Measurements from ENCODE around the gene ANAPC13.

The ANAPC13 gene

DNA sequence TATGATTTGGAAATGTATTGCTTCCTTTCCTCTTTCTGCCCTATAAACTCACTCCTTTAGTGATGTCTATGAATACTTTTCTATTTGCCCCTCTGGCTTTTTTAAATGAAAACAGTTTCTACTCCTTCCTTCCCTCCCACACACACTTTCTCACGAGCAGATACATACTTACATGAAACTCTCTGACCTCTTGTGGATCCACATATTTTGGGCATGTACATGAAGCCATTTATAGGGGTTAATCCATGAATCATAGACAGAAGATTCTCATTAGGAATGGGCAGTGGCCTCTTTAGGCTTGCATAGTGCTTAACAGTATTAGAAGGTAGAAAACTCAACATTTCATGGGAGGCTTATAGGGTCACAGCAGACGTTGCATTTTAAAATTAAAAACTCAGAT, 24.8 kb downstream of the ANAPC13 start:
- no peak for DNase-seq (ENCODE audit: low read depth)
- TF ChIP-seq POLR2A (IDR thresholded peaks at IDR 0.05; ENCODE audit: extremely low read depth, insufficient read length) (no peak), MYC (IDR thresholded peaks at IDR 0.05; ENCODE audit: low read depth, low read length) (no peak), CTCF (IDR thresholded peaks at IDR 0.05; ENCODE audit: low read depth, low read length) (no peak)
- TF ChIP-seq, protein P1, sequence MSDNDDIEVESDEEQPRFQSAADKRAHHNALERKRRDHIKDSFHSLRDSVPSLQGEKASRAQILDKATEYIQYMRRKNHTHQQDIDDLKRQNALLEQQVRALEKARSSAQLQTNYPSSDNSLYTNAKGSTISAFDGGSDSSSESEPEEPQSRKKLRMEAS (IDR thresholded peaks at IDR 0.05; ENCODE audit: low read depth, low read length), result no peak

GRCh38 chr3:134459562-134459961, 26.2 kb downstream of the ANAPC13 start:
- H3K4me3 ChIP-seq (ENCODE audit: low read depth, low read length), result no peak overlapping the region
- TF ChIP-seq, protein P1 (IDR thresholded peaks at IDR 0.05; ENCODE audit: low read depth, low read length), result no peak
- no peak for TF ChIP-seq POLR2A (IDR thresholded peaks at IDR 0.05; ENCODE audit: extremely low read depth, insufficient read length)
- TF ChIP-seq CTCF (IDR thresholded peaks at IDR 0.05; ENCODE audit: low read depth, low read length), result no peak
- no peak for TF ChIP-seq MYC (IDR thresholded peaks at IDR 0.05; ENCODE audit: low read depth, low read length)
- no peak for DNase-seq (ENCODE audit: low read depth)

More for the DNA sequence above, 24.8 kb downstream of the ANAPC13 start:
- no peak overlapping the region for H3K4me3 ChIP-seq (ENCODE audit: low read depth, low read length)

DNA sequence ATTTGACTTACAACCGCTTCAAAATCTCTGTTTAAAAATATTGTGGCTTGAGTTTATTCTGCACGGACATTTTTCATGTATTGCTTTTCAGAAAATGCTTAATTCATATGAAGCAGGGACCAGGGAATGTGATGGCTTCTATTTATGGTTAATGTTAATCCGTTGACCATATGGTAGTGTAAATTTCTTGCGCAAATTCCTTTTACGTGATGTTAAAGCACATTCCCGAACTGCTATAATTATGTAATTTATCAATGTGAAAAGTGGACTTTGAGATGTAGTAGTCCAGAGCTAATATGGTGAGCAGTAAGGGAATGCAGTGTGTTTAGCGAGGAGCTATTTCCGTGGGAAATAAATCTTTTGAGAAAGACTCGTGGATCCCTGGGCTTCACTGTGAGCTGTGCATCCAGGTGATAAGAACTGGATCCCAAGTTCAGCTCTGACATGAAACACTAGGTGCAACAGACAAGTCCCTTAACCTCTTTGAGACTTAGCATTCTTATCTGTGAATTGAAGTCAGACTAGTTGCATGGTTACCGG, 27.3 kb downstream of the ANAPC13 start:
- TF ChIP-seq, protein P1 (IDR thresholded peaks at IDR 0.05; ENCODE audit: low read depth, low read length), result no peak
- TF ChIP-seq CTCF (IDR thresholded peaks at IDR 0.05; ENCODE audit: low read depth, low read length) (no peak), POLR2A (IDR thresholded peaks at IDR 0.05; ENCODE audit: extremely low read depth, insufficient read length) (no peak), MYC (IDR thresholded peaks at IDR 0.05; ENCODE audit: low read depth, low read length) (no peak)
- no peak overlapping the region for H3K4me3 ChIP-seq (ENCODE audit: low read depth, low read length)
- no peak for DNase-seq (ENCODE audit: low read depth)

- DNase-seq (ENCODE audit: low read depth), result no peak
- TF ChIP-seq, protein P1 (IDR thresholded peaks at IDR 0.05; ENCODE audit: low read depth, low read length), result no peak
- TF ChIP-seq POLR2A (IDR thresholded peaks at IDR 0.05; ENCODE audit: extremely low read depth, insufficient read length), result no peak
- no peak for TF ChIP-seq MYC (IDR thresholded peaks at IDR 0.05; ENCODE audit: low read depth, low read length)
- TF ChIP-seq CTCF (IDR thresholded peaks at IDR 0.05; ENCODE audit: low read depth, low read length), result no peak
- no peak overlapping the region for H3K4me3 ChIP-seq (ENCODE audit: low read depth, low read length)
Measured at GRCh38 chr3:134457376-134458074, 28.3 kb downstream of the ANAPC13 start.

- no peak for TF ChIP-seq POLR2A (IDR thresholded peaks at IDR 0.05; ENCODE audit: extremely low read depth, insufficient read length)
- TF ChIP-seq MYC (IDR thresholded peaks at IDR 0.05; ENCODE audit: low read depth, low read length), result no peak
- TF ChIP-seq, protein P1 (IDR thresholded peaks at IDR 0.05; ENCODE audit: low read depth, low read length), result no peak
- peak; percentile 21 for TF ChIP-seq CTCF (IDR thresholded peaks at IDR 0.05; ENCODE audit: low read depth, low read length)
- no peak overlapping the region for H3K4me3 ChIP-seq (ENCODE audit: low read depth, low read length)
- DNase-seq (ENCODE audit: low read depth), result peak; percentile 7
Measured at GRCh38 chr3:134453631-134454030, 32.2 kb downstream of the ANAPC13 start.

Measured in NB4 (cell line).